ENCODE results near the gene TMBIM6. TPM values are rescaled to one million over a fixed set of nuclear protein-coding genes. Genes with fewer than 3 reads are reported as not detected.

The TMBIM6 gene
- total RNA-seq, 1 experiment from 2014 or later: 867 TPM

GRCh38 chr12:49693931-49694444 lies 47.4 kb upstream of the TMBIM6 start:
- no TSS peak for BruUV-seq (replicated peaks)
- CTCF ChIA-PET: no interaction called here
- H3K27ac Mint-ChIP-seq (ENCODE audit: unreplicated experiment): no peak overlapping the region
- H3K4me3 Mint-ChIP-seq (ENCODE audit: unreplicated experiment): no peak overlapping the region
- TF ChIP-seq, protein P1, sequence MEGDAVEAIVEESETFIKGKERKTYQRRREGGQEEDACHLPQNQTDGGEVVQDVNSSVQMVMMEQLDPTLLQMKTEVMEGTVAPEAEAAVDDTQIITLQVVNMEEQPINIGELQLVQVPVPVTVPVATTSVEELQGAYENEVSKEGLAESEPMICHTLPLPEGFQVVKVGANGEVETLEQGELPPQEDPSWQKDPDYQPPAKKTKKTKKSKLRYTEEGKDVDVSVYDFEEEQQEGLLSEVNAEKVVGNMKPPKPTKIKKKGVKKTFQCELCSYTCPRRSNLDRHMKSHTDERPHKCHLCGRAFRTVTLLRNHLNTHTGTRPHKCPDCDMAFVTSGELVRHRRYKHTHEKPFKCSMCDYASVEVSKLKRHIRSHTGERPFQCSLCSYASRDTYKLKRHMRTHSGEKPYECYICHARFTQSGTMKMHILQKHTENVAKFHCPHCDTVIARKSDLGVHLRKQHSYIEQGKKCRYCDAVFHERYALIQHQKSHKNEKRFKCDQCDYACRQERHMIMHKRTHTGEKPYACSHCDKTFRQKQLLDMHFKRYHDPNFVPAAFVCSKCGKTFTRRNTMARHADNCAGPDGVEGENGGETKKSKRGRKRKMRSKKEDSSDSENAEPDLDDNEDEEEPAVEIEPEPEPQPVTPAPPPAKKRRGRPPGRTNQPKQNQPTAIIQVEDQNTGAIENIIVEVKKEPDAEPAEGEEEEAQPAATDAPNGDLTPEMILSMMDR (IDR thresholded peaks at IDR 0.05; ENCODE audit: insufficient read depth in 1 of 2, low read depth in 1 of 2, low read length in 1 of 2, severe bottlenecking in 1 of 2, unreplicated experiment in 1 of 2): no peak
- intact Hi-C loops (cut with micrococcal nuclease; ENCODE audit: unreplicated experiment): no loop called here
- no peaks in the 10 kb centered on the region for H3K27me3 ChIP-seq (replicated peaks; ENCODE audit: control insufficient read depth, insufficient read depth, low read length)
- no peaks in the 10 kb centered on the region for H3K27me3 Mint-ChIP-seq (ENCODE audit: insufficient read depth, unreplicated experiment)
- no peaks in the 10 kb centered on the region for H3K9me3 ChIP-seq
- H3K4me3 ChIP-seq (ENCODE audit: low read depth, low read length): no peak overlapping the region
- no peaks in the 10 kb centered on the region for H3K36me3 ChIP-seq (ENCODE audit: control insufficient read depth, insufficient read depth, low read length)
- POLR2A ChIA-PET: no interaction called here
- H3K4me1 Mint-ChIP-seq (ENCODE audit: low read depth, unreplicated experiment): peaks cover 13% of the 10 kb centered on the region
- H3K9me3 Mint-ChIP-seq (ENCODE audit: unreplicated experiment): no peaks in the 10 kb centered on the region
- no peak for DNase-seq
- H3K4me1 ChIP-seq: no peaks in the 10 kb centered on the region
- no peaks in the 10 kb centered on the region for H3K36me3 Mint-ChIP-seq (ENCODE audit: insufficient read depth, unreplicated experiment)

DNA sequence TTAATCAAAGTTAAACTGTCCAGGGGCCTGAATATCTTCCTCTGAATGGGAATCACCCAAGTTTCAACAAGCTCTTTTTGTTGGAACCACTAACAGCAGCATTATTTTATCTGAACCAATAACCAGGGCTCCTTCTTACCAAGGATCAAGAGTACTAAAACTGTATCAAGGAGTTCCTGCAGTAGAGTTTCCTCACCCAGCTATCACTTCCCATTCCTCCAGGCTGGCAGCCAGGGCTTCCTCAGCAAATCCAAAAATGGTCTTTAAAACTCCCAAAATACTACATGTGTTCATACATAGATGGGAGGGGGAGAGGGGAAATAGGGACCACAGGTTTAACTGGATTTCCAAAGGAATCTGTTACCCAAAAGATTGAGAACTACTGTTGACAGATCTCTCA lies 44.6 kb upstream of the TMBIM6 start:
- H3K4me3 Mint-ChIP-seq (ENCODE audit: unreplicated experiment): no peak overlapping the region
- no peaks in the 10 kb centered on the region for H3K27me3 Mint-ChIP-seq (ENCODE audit: insufficient read depth, unreplicated experiment)
- Histone ChIP-seq H3K36me3 (ENCODE audit: control insufficient read depth, insufficient read depth, low read length) (no peaks in the 10 kb centered on the region), H3K27me3 (replicated peaks; ENCODE audit: control insufficient read depth, insufficient read depth, low read length) (no peaks in the 10 kb centered on the region), H3K4me3 (ENCODE audit: low read depth, low read length) (no peak overlapping the region), H3K4me1 (no peaks in the 10 kb centered on the region), H3K9me3 (no peaks in the 10 kb centered on the region)
- no peak overlapping the region for H3K27ac Mint-ChIP-seq (ENCODE audit: unreplicated experiment)
- POLR2A ChIA-PET: no interaction called here
- CTCF ChIA-PET: no interaction called here
- intact Hi-C loops (cut with micrococcal nuclease; ENCODE audit: unreplicated experiment): no loop called here
- DNase-seq: no peak
- no peaks in the 10 kb centered on the region for H3K9me3 Mint-ChIP-seq (ENCODE audit: unreplicated experiment)
- peaks cover 7% of the 10 kb centered on the region for H3K4me1 Mint-ChIP-seq (ENCODE audit: low read depth, unreplicated experiment)
- TF ChIP-seq, protein P1 (IDR thresholded peaks at IDR 0.05; ENCODE audit: insufficient read depth in 1 of 2, low read depth in 1 of 2, low read length in 1 of 2, severe bottlenecking in 1 of 2, unreplicated experiment in 1 of 2): no peak
- no peaks in the 10 kb centered on the region for H3K36me3 Mint-ChIP-seq (ENCODE audit: insufficient read depth, unreplicated experiment)
- no TSS peak for BruUV-seq (replicated peaks)

- Mint-ChIP-seq H3K9me3 (ENCODE audit: unreplicated experiment) (no peaks in the 10 kb centered on the region), H3K4me1 (ENCODE audit: low read depth, unreplicated experiment) (peaks cover 7% of the 10 kb centered on the region), H3K4me3 (ENCODE audit: unreplicated experiment) (no peak overlapping the region), H3K27me3 (ENCODE audit: insufficient read depth, unreplicated experiment) (no peaks in the 10 kb centered on the region), H3K27ac (ENCODE audit: unreplicated experiment) (no peak overlapping the region), H3K36me3 (ENCODE audit: insufficient read depth, unreplicated experiment) (no peaks in the 10 kb centered on the region)
- no peaks in the 10 kb centered on the region for H3K4me1 ChIP-seq
- no peak for DNase-seq
- intact Hi-C loops (cut with micrococcal nuclease; ENCODE audit: unreplicated experiment): no loop called here
- TF ChIP-seq, protein P1 (IDR thresholded peaks at IDR 0.05; ENCODE audit: insufficient read depth in 1 of 2, low read depth in 1 of 2, low read length in 1 of 2, severe bottlenecking in 1 of 2, unreplicated experiment in 1 of 2): no peak
- no peaks in the 10 kb centered on the region for H3K9me3 ChIP-seq
- POLR2A ChIA-PET: no interaction called here
- no peaks in the 10 kb centered on the region for H3K36me3 ChIP-seq (ENCODE audit: control insufficient read depth, insufficient read depth, low read length)
- H3K27me3 ChIP-seq (replicated peaks; ENCODE audit: control insufficient read depth, insufficient read depth, low read length): no peaks in the 10 kb centered on the region
- no peak overlapping the region for H3K4me3 ChIP-seq (ENCODE audit: low read depth, low read length)
- no TSS peak for BruUV-seq (replicated peaks)
- CTCF ChIA-PET: no interaction called here
These were observed 43.5 kb upstream of the TMBIM6 start for GRCh38 chr12:49697808-49698207.
